ENCODE results near the gene POLR2J3.
"Not testable (repeated sequence)": the region's sequence is repeated elsewhere in the genome, so short reads cannot be mapped to it uniquely, and the experiment has no call there.

POLR2J3 gene

GRCh38 chr7:102527182-102527581, 45.2 kb downstream of the POLR2J3 start:
- not testable (repeated sequence) for DNase-seq (ENCODE audit: extremely low read depth in 1 of 2, low read depth in 1 of 2)

GRCh38 chr7:102524803-102525202, 47.6 kb downstream of the POLR2J3 start:
- not testable (repeated sequence) for DNase-seq (ENCODE audit: extremely low read depth in 1 of 2, low read depth in 1 of 2)

GRCh38 chr7:102520797-102521196, 51.6 kb downstream of the POLR2J3 start:
- not testable (repeated sequence) for DNase-seq (ENCODE audit: extremely low read depth in 1 of 2, low read depth in 1 of 2)

- not testable (repeated sequence) for DNase-seq (ENCODE audit: extremely low read depth in 1 of 2, low read depth in 1 of 2)
Observed at GRCh38 chr7:102517550-102518147, 54.7 kb downstream of the POLR2J3 start, which contains the start of gene RASA4B. RASA4B (minus strand) TSS chr7:102517777; CDS start chr7:102517710, 67 bp downstream.
